ENCODE data around the gene FBN2. TPM values are rescaled to one million over a fixed set of nuclear protein-coding genes. Genes with fewer than 3 reads are reported as not detected.

The FBN2 gene
- total and polyA plus RNA-seq, 2 donors (not counting 1 experiment from before 2014, with no cell fraction given) = 43.1 to 80.1 TPM

GRCh38 chr5:128483738-128484137 lies 54.3 kb downstream of the FBN2 start:
- Histone ChIP-seq H3K36me3 (ENCODE audit: control insufficient read depth, insufficient read depth, low read length) (no peaks in the 10 kb centered on the region), H3K9ac (ENCODE audit: insufficient read depth, low read length) (no peak overlapping the region), H3K4me2 (ENCODE audit: extremely low read depth, insufficient read depth, low read length) (no peak overlapping the region), H3K27ac (ENCODE audit: insufficient read depth, low read length) (no peak overlapping the region), H3K4me1 (ENCODE audit: control insufficient read depth, extremely low read depth, insufficient read depth, low read length) (no peaks in the 10 kb centered on the region), H2AFZ (ENCODE audit: low read length) (no peak overlapping the region), H3K79me2 (ENCODE audit: control insufficient read depth, insufficient read depth, low read length) (no peaks in the 10 kb centered on the region), H3K9me3 (ENCODE audit: control insufficient read depth, insufficient read depth, low read depth, low read length) (no peaks in the 10 kb centered on the region), H4K20me1 (ENCODE audit: control insufficient read depth, extremely low read depth, insufficient read depth, low read length) (no peaks in the 10 kb centered on the region), H3K27me3 (ENCODE audit: control insufficient read depth, insufficient read depth, low read length) (no peaks in the 10 kb centered on the region), H3K4me3 (replicated peaks in 1 of 4; ENCODE audit: control extremely low read depth in 1 of 4, insufficient read depth in 1 of 4, low read depth in 3 of 4, low read length in 4 of 4) (no peak overlapping the region)
- TF ChIP-seq EZH2 (IDR thresholded peaks at IDR 0.05; ENCODE audit: low read length, missing control alignments) = no peak
- no peak for TF ChIP-seq CTCF (conservative IDR thresholded peaks at IDR 0.05 in 1 of 2, IDR thresholded peaks at IDR 0.05 in 1 of 2; ENCODE audit: low read depth in 1 of 2, low read length in 2 of 2)
- DNase-seq (ENCODE audit: low read depth in 2 of 2) = no peak

GRCh38 chr5:128480906-128481633 lies 57.0 kb downstream of the FBN2 start:
- Histone ChIP-seq H3K9ac (ENCODE audit: insufficient read depth, low read length) (no peak overlapping the region), H2AFZ (ENCODE audit: low read length) (no peak overlapping the region), H3K27me3 (ENCODE audit: control insufficient read depth, insufficient read depth, low read length) (no peaks in the 10 kb centered on the region), H3K4me2 (ENCODE audit: extremely low read depth, insufficient read depth, low read length) (no peak overlapping the region), H4K20me1 (ENCODE audit: control insufficient read depth, extremely low read depth, insufficient read depth, low read length) (no peaks in the 10 kb centered on the region), H3K27ac (ENCODE audit: insufficient read depth, low read length) (no peak overlapping the region), H3K4me1 (ENCODE audit: control insufficient read depth, extremely low read depth, insufficient read depth, low read length) (no peaks in the 10 kb centered on the region), H3K9me3 (ENCODE audit: control insufficient read depth, insufficient read depth, low read depth, low read length) (no peaks in the 10 kb centered on the region), H3K4me3 (replicated peaks in 1 of 4; ENCODE audit: control extremely low read depth in 1 of 4, insufficient read depth in 1 of 4, low read depth in 3 of 4, low read length in 4 of 4) (no peak overlapping the region), H3K36me3 (ENCODE audit: control insufficient read depth, insufficient read depth, low read length) (no peaks in the 10 kb centered on the region), H3K79me2 (ENCODE audit: control insufficient read depth, insufficient read depth, low read length) (no peaks in the 10 kb centered on the region)
- DNase-seq (ENCODE audit: low read depth in 2 of 2) = no peak
- TF ChIP-seq CTCF (conservative IDR thresholded peaks at IDR 0.05 in 1 of 2, IDR thresholded peaks at IDR 0.05 in 1 of 2; ENCODE audit: low read depth in 1 of 2, low read length in 2 of 2) = no peak
- TF ChIP-seq EZH2 (IDR thresholded peaks at IDR 0.05; ENCODE audit: low read length, missing control alignments) = no peak

GRCh38 chr5:128480158-128480557 lies 57.9 kb downstream of the FBN2 start:
- H3K4me3 ChIP-seq (replicated peaks in 1 of 4; ENCODE audit: control extremely low read depth in 1 of 4, insufficient read depth in 1 of 4, low read depth in 3 of 4, low read length in 4 of 4) = no peak overlapping the region
- DNase-seq (ENCODE audit: low read depth in 2 of 2) = no peak
- H3K9me3 ChIP-seq (ENCODE audit: control insufficient read depth, insufficient read depth, low read depth, low read length) = no peaks in the 10 kb centered on the region

More at GRCh38 chr5:128480158-128480557, 57.9 kb downstream of the FBN2 start:
- TF ChIP-seq EZH2 (IDR thresholded peaks at IDR 0.05; ENCODE audit: low read length, missing control alignments) = no peak
- TF ChIP-seq CTCF (conservative IDR thresholded peaks at IDR 0.05 in 1 of 2, IDR thresholded peaks at IDR 0.05 in 1 of 2; ENCODE audit: low read depth in 1 of 2, low read length in 2 of 2) = no peak
- Histone ChIP-seq H3K9ac (ENCODE audit: insufficient read depth, low read length) (no peak overlapping the region), H3K27ac (ENCODE audit: insufficient read depth, low read length) (no peak overlapping the region), H3K4me2 (ENCODE audit: extremely low read depth, insufficient read depth, low read length) (no peak overlapping the region), H3K36me3 (ENCODE audit: control insufficient read depth, insufficient read depth, low read length) (no peaks in the 10 kb centered on the region), H3K27me3 (ENCODE audit: control insufficient read depth, insufficient read depth, low read length) (no peaks in the 10 kb centered on the region), H4K20me1 (ENCODE audit: control insufficient read depth, extremely low read depth, insufficient read depth, low read length) (no peaks in the 10 kb centered on the region), H3K79me2 (ENCODE audit: control insufficient read depth, insufficient read depth, low read length) (no peaks in the 10 kb centered on the region), H3K4me1 (ENCODE audit: control insufficient read depth, extremely low read depth, insufficient read depth, low read length) (no peaks in the 10 kb centered on the region), H2AFZ (ENCODE audit: low read length) (no peak overlapping the region)

All from fibroblast of lung (primary cell).